NCI-H748 (cell line): Measurements from ENCODE around the gene ANKRD2.

Experiments
- DNase-seq: peaks from one replicate; lab custom pipeline; 2025; ENCODE audit not compliant: unreplicated experiment; lab: John Stamatoyannopoulos, UW

The ANKRD2 gene

GRCh38 chr10:97590748-97591495, 18.3 kb downstream of the ANKRD2 start:
- no peak for DNase-seq

- no peak for DNase-seq
Measured at GRCh38 chr10:97593421-97593820, 20.8 kb downstream of the ANKRD2 start.

GRCh38 chr10:97596101-97597082, 23.8 kb downstream of the ANKRD2 start:
- no peak for DNase-seq

- DNase-seq, result no peak
Measured at GRCh38 chr10:97597778-97598177, 25.2 kb downstream of the ANKRD2 start.

- DNase-seq, result no peak
Measured at GRCh38 chr10:97598407-97599271, 26.1 kb downstream of the ANKRD2 start.

- no peak for DNase-seq
Measured at GRCh38 chr10:97599272-97599619, 26.7 kb downstream of the ANKRD2 start.

- no peak for DNase-seq
Measured at GRCh38 chr10:97600616-97601015, 28.0 kb downstream of the ANKRD2 start.

- no peak for DNase-seq
Measured at GRCh38 chr10:97601268-97602215, 29.0 kb downstream of the ANKRD2 start.

GRCh38 chr10:97607095-97607636, 34.6 kb downstream of the ANKRD2 start:
- DNase-seq, result no peak

- no peak for DNase-seq
Measured at GRCh38 chr10:97608991-97609561, 36.5 kb downstream of the ANKRD2 start.

- DNase-seq, result no peak
Measured at GRCh38 chr10:97611473-97611872, 38.9 kb downstream of the ANKRD2 start.

GRCh38 chr10:97612386-97612785, 39.8 kb downstream of the ANKRD2 start:
- DNase-seq, result peak; percentile 6

GRCh38 chr10:97618285-97618684, 45.7 kb downstream of the ANKRD2 start:
- no peak for DNase-seq

GRCh38 chr10:97618733-97619132, 46.2 kb downstream of the ANKRD2 start:
- DNase-seq, result no peak

GRCh38 chr10:97623277-97623676, 50.7 kb downstream of the ANKRD2 start:
- DNase-seq, result no peak

- no peak for DNase-seq
Measured at GRCh38 chr10:97627731-97628130, 55.2 kb downstream of the ANKRD2 start.

GRCh38 chr10:97628228-97628627, 55.6 kb downstream of the ANKRD2 start:
- DNase-seq, result no peak

- DNase-seq, result no peak
Measured at GRCh38 chr10:97629289-97629688, 56.7 kb downstream of the ANKRD2 start.

- DNase-seq, result no peak
Measured at GRCh38 chr10:97631098-97631497, 58.5 kb downstream of the ANKRD2 start.
